ENCODE data around the gene PABPN1L.

- TF ChIP-seq CTCF (IDR thresholded peaks at IDR 0.05; ENCODE audit: low read length) (no peak), EZH2phosphoT487 (IDR thresholded peaks at IDR 0.05; ENCODE audit: low read length) (no peak), EZH2 (optimal IDR thresholded peaks at IDR 0.05; ENCODE audit: low read depth, low read length) (no peak)
Measured at GRCh38 chr16:88848557-88848956, 17.9 kb downstream of the PABPN1L start.

Measured in MM.1S (cell line).